ENCODE results near the gene IZUMO4. TPM values are rescaled to one million over a fixed set of nuclear protein-coding genes. Genes with fewer than 3 reads are reported as not detected.

Gene IZUMO4
- total and polyA plus RNA-seq, 2 experiments from 2014 or later, result 1.4 to 2.8 TPM

GRCh38 chr19:2120821-2121220 lies 24.1 kb downstream of the IZUMO4 start:
- Histone ChIP-seq H3K9me2 (replicated peaks; ENCODE audit: insufficient read depth) (no peaks in the 10 kb centered on the region), H3K9me3 (ENCODE audit: low read depth) (no peaks in the 10 kb centered on the region), H2AFZ (no peak overlapping the region), H3K4me3 (no peak overlapping the region), H4K20me1 (ENCODE audit: insufficient read depth, poor library complexity, severe bottlenecking) (peaks cover 10% of the 10 kb centered on the region), H3K27ac (no peak overlapping the region), H3K79me2 (peaks cover 3% of the 10 kb centered on the region), H3K27me3 (no peaks in the 10 kb centered on the region), H3K4me2 (no peak overlapping the region), H3K36me3 (replicated peaks; ENCODE audit: insufficient read depth, low read depth) (no peaks in the 10 kb centered on the region), H3K4me1 (ENCODE audit: insufficient read depth) (no peaks in the 10 kb centered on the region)
- TF ChIP-seq EZH2 (IDR thresholded peaks at IDR 0.05; ENCODE audit: borderline replicate concordance) (no peak), CTCF (IDR thresholded peaks at IDR 0.05; ENCODE audit: poor library complexity) (no peak), EZH2phosphoT487 (IDR thresholded peaks at IDR 0.05; ENCODE audit: low read depth, severe bottlenecking, unreplicated experiment) (no peak)
- 97% methylated on average over 26 of the region's 26 CpGs for WGBS (ENCODE audit: low lambda C conversion rate, missing lambda C conversion rate)
- no peak for DNase-seq (ENCODE audit: low spot score)

GRCh38 chr19:2121416-2122051 lies 24.8 kb downstream of the IZUMO4 start:
- Histone ChIP-seq H3K36me3 (replicated peaks; ENCODE audit: insufficient read depth, low read depth) (no peaks in the 10 kb centered on the region), H3K4me3 (no peak overlapping the region), H3K79me2 (peaks cover 3% of the 10 kb centered on the region), H2AFZ (no peak overlapping the region), H4K20me1 (ENCODE audit: insufficient read depth, poor library complexity, severe bottlenecking) (peaks cover 10% of the 10 kb centered on the region), H3K27ac (no peak overlapping the region), H3K4me1 (ENCODE audit: insufficient read depth) (no peaks in the 10 kb centered on the region), H3K9me2 (replicated peaks; ENCODE audit: insufficient read depth) (no peaks in the 10 kb centered on the region), H3K27me3 (no peaks in the 10 kb centered on the region), H3K9me3 (ENCODE audit: low read depth) (no peaks in the 10 kb centered on the region), H3K4me2 (no peak overlapping the region)
- DNase-seq (ENCODE audit: low spot score), result no peak
- TF ChIP-seq EZH2 (IDR thresholded peaks at IDR 0.05; ENCODE audit: borderline replicate concordance) (no peak), EZH2phosphoT487 (IDR thresholded peaks at IDR 0.05; ENCODE audit: low read depth, severe bottlenecking, unreplicated experiment) (no peak), CTCF (IDR thresholded peaks at IDR 0.05; ENCODE audit: poor library complexity) (no peak)
- WGBS (ENCODE audit: low lambda C conversion rate, missing lambda C conversion rate), result 96% methylated on average over 27 of the region's 27 CpGs

GRCh38 chr19:2122251-2122650 lies 25.5 kb downstream of the IZUMO4 start:
- Histone ChIP-seq H2AFZ (no peak overlapping the region), H3K27me3 (no peaks in the 10 kb centered on the region), H3K4me3 (no peak overlapping the region), H3K4me2 (no peak overlapping the region), H3K27ac (no peak overlapping the region), H3K36me3 (replicated peaks; ENCODE audit: insufficient read depth, low read depth) (no peaks in the 10 kb centered on the region), H4K20me1 (ENCODE audit: insufficient read depth, poor library complexity, severe bottlenecking) (peaks cover 10% of the 10 kb centered on the region), H3K79me2 (peaks cover 3% of the 10 kb centered on the region), H3K4me1 (ENCODE audit: insufficient read depth) (no peaks in the 10 kb centered on the region), H3K9me2 (replicated peaks; ENCODE audit: insufficient read depth) (no peaks in the 10 kb centered on the region), H3K9me3 (ENCODE audit: low read depth) (no peaks in the 10 kb centered on the region)
- 93% methylated on average over 15 of the region's 15 CpGs for WGBS (ENCODE audit: low lambda C conversion rate, missing lambda C conversion rate)
- TF ChIP-seq EZH2phosphoT487 (IDR thresholded peaks at IDR 0.05; ENCODE audit: low read depth, severe bottlenecking, unreplicated experiment), result no peak
- TF ChIP-seq CTCF (IDR thresholded peaks at IDR 0.05; ENCODE audit: poor library complexity), result no peak
- TF ChIP-seq EZH2 (IDR thresholded peaks at IDR 0.05; ENCODE audit: borderline replicate concordance), result no peak
- no peak for DNase-seq (ENCODE audit: low spot score)
